Keratinocyte (primary cell): ENCODE data around the gene ITGA3. TPM values are rescaled to one million over a fixed set of nuclear protein-coding genes. Genes with fewer than 3 reads are reported as not detected.

Experiments used
- DNase-seq: peaks from one replicate; pipeline ENCODE4 v3.0.0-alpha.2; 2011; ENCODE audit warnings: low read depth, missing footprints, low spot score
- FAIRE-seq: peaks from 2 replicates; lab custom pipeline; 2011; peaks lifted over from hg19 to GRCh38; lab: Jason Lieb, UNC
- H2AFZ ChIP-seq: 2 replicates; pipeline ENCODE4 v1.6.0; 2012; ENCODE audit warnings: low read length, control low read depth, inconsistent platforms; ENCODE audit not compliant: control insufficient read depth
- H3K27ac ChIP-seq: 2 replicates; pipeline ENCODE4 v1.5.1; 2011; ENCODE audit warnings: low read length; ENCODE audit not compliant: control insufficient read depth, insufficient read depth
- H3K27me3 ChIP-seq: 3 replicates; pipeline ENCODE4 v1.6.0; 2011; ENCODE audit warnings: low read length; ENCODE audit not compliant: control insufficient read depth, insufficient read depth; ENCODE audit errors: extremely low read depth
- H3K36me3 ChIP-seq, 2 experiments: 2 replicates in 1 of 2; 3 replicates in 1 of 2; pipeline ENCODE4 v1.5.1; 2011; ENCODE audit warnings: low read length in 2 of 2, mild to moderate bottlenecking in 1 of 2; ENCODE audit not compliant: control insufficient read depth in 2 of 2, insufficient read depth in 2 of 2; ENCODE audit errors: extremely low read depth in 1 of 2
- H3K4me1 ChIP-seq: 3 replicates; pipeline ENCODE4 v1.5.1; 2011; ENCODE audit warnings: low read length; ENCODE audit not compliant: control insufficient read depth, insufficient read depth; ENCODE audit errors: extremely low read depth
- H3K4me2 ChIP-seq: 3 replicates; pipeline ENCODE4 v1.6.0; 2011; ENCODE audit warnings: low read depth, low read length; ENCODE audit not compliant: control insufficient read depth, insufficient read depth; ENCODE audit errors: extremely low read depth
- H3K4me3 ChIP-seq, 3 experiments: fragments of 200-600 bp in 1 of 3; sonication (generic) in 1 of 3; 2 replicates in 2 of 3; 3 replicates in 1 of 3; pipeline ENCODE4 v1.5.1; 2011 to 2016; ENCODE audit warnings: low read length in 3 of 3, mild to moderate bottlenecking in 3 of 3, control low read depth in 2 of 3, inconsistent platforms in 1 of 3, low read depth in 1 of 3, mixed read lengths in 1 of 3, mixed run types in 1 of 3, moderate library complexity in 1 of 3; ENCODE audit not compliant: control insufficient read depth in 2 of 3, insufficient read depth in 2 of 3; ENCODE audit errors: extremely low read depth in 1 of 3
- H3K79me2 ChIP-seq: 2 replicates; pipeline ENCODE4 v1.6.0; 2012; ENCODE audit warnings: low read length; ENCODE audit not compliant: control insufficient read depth, insufficient read depth
- H3K9ac ChIP-seq: 3 replicates; pipeline ENCODE4 v1.6.0; 2011; ENCODE audit warnings: low read length; ENCODE audit not compliant: control insufficient read depth, insufficient read depth; ENCODE audit errors: extremely low read depth
- H3K9me1 ChIP-seq: 3 replicates; pipeline ENCODE4 v1.6.0; 2011; ENCODE audit warnings: low read length; ENCODE audit not compliant: control insufficient read depth, insufficient read depth; ENCODE audit errors: extremely low read depth
- H3K9me3 ChIP-seq: 2 replicates; pipeline ENCODE4 v1.5.1; 2012; ENCODE audit warnings: low read depth, low read length; ENCODE audit not compliant: control insufficient read depth
- H4K20me1 ChIP-seq: 3 replicates; pipeline ENCODE4 v1.6.0; 2011; ENCODE audit warnings: low read length; ENCODE audit not compliant: control insufficient read depth, insufficient read depth; ENCODE audit errors: extremely low read depth
- EZH2 ChIP-seq: IDR thresholded peaks from one replicate; pipeline ENCODE4 v1.6.1; 2012; ENCODE audit warnings: inconsistent platforms, mild to moderate bottlenecking, low read length, moderate library complexity
- dilution Hi-C: fragments of 300-500 bp; cut with MboI; formaldehyde crosslinking; loops from one replicate; pipeline ENCODE4 v1.7.0; 2020; ENCODE audit warnings: low sequenced_read_pairs; ENCODE audit not compliant: extremely low pct_ligation_motif_present
- polyA plus RNA-seq, 5 experiments: library from polyadenylated mRNA; depleted of rRNA in 3 of 5; stranded (reverse) in 3 of 5; stranded (forward) in 1 of 5; unstranded in 1 of 5; fragments of >200 nt; gene quantifications; 1 replicate in 1 of 5; 2 replicates in 3 of 5; 3 replicates in 1 of 5; pipeline versions ENCODE4 v1.2.1 to v1.2.3, GENCODE V29; 2011 to 2012; ENCODE audit warnings: missing spikeins in 2 of 5, low read depth in 1 of 5, low replicate concordance in 1 of 5
- TF ChIP-seq, protein P1 (sequence below), 3 experiments: IDR thresholded peaks in 1 of 3; conservative IDR thresholded peaks in 1 of 3; optimal IDR thresholded peaks in 1 of 3; 2 replicates in 2 of 3; 3 replicates in 1 of 3; pipeline versions ENCODE3 to v1.5.1; 2011; ENCODE audit warnings: low read length in 3 of 3, mild to moderate bottlenecking in 3 of 3, moderate library complexity in 2 of 3, control low read depth in 1 of 3, inconsistent platforms in 1 of 3; ENCODE audit not compliant: insufficient read depth in 2 of 3; ENCODE audit errors: extremely low read depth in 1 of 3

ITGA3 gene
- polyA plus RNA-seq, 1 donor (not counting 4 experiments of a cell fraction or from before 2014, with no cell fraction given), result 427 TPM

DNA sequence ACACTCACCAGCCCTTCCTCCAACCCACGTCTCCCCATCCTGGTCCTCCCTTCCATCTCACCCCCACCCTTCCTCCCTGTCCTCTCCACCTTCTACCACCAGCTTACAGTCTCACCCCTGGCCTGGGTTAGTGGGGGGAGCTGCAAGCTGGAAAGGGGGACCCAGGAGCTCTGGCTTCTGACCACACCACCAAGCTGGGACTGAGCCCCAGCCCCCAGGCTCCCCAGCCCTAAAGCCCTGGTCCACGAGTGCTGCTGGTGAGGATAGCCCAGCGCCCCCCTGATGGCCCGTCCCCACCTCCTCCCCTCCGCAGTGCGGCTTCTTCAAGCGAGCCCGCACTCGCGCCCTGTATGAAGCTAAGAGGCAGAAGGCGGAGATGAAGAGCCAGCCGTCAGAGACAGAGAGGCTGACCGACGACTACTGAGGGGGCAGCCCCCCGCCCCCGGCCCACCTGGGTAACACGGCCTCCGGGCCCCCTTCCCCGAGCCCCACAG lies 32.0 kb downstream of the ITGA3 start:
- peaks cover 61% of the 10 kb centered on the region for H4K20me1 ChIP-seq
- dilution Hi-C loops, result no loop called here
- TF ChIP-seq, protein P1, sequence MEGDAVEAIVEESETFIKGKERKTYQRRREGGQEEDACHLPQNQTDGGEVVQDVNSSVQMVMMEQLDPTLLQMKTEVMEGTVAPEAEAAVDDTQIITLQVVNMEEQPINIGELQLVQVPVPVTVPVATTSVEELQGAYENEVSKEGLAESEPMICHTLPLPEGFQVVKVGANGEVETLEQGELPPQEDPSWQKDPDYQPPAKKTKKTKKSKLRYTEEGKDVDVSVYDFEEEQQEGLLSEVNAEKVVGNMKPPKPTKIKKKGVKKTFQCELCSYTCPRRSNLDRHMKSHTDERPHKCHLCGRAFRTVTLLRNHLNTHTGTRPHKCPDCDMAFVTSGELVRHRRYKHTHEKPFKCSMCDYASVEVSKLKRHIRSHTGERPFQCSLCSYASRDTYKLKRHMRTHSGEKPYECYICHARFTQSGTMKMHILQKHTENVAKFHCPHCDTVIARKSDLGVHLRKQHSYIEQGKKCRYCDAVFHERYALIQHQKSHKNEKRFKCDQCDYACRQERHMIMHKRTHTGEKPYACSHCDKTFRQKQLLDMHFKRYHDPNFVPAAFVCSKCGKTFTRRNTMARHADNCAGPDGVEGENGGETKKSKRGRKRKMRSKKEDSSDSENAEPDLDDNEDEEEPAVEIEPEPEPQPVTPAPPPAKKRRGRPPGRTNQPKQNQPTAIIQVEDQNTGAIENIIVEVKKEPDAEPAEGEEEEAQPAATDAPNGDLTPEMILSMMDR (optimal IDR thresholded peaks at IDR 0.05 in 1 of 3, IDR thresholded peaks at IDR 0.05 in 1 of 3, conservative IDR thresholded peaks at IDR 0.05 in 1 of 3; ENCODE audit: extremely low read depth in 1 of 3, insufficient read depth in 2 of 3, low read length in 3 of 3), result no peak
- TF ChIP-seq EZH2, result no peak

DNA sequence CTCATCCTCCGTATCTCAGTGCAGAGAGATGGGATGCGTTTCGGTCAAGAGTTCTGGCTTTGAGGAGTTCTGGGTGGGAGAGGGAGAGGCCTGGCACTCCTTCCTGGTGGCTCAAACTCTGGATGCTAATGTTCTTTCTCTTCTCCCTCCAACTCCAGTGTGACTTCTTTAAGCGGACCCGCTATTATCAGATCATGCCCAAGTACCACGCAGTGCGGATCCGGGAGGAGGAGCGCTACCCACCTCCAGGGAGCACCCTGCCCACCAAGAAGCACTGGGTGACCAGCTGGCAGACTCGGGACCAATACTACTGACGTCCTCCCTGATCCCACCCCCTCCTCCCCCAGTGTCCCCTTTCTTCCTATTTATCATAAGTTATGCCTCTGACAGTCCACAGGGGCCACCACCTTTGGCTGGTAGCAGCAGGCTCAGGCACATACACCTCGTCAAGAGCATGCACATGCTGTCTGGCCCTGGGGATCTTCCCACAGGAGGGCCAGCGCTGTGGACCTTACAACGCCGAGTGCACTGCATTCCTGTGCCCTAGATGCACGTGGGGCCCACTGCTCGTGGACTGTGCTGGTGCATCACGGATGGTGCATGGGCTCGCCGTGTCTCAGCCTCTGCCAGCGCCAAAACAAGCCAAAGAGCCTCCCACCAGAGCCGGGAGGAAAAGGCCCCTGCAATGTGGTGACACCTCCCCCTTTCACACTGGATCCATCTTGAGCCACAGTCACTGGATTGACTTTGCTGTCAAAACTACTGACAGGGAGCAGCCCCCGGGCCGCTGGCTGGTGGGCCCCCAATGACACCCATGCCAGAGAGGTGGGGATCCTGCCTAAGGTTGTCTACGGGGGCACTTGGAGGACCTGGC lies 33.3 kb downstream of the ITGA3 start:
- dilution Hi-C loops, result no loop called here

More for the DNA sequence above, 32.0 kb downstream of the ITGA3 start:
- Histone ChIP-seq H2AFZ (no peak overlapping the region), H3K9me1 (no peaks in the 10 kb centered on the region), H3K4me1 (no peaks in the 10 kb centered on the region), H3K27me3 (no peaks in the 10 kb centered on the region), H3K79me2 (no peaks in the 10 kb centered on the region), H3K27ac (no peak overlapping the region), H3K36me3 (peaks cover 38 to 49% of the 10 kb centered on the region in 2 experiments), H3K4me3 (no peak overlapping the region), H3K9me3 (no peaks in the 10 kb centered on the region), H3K9ac (no peak overlapping the region), H3K4me2 (no peak overlapping the region)
- FAIRE-seq (no peak), DNase-seq (no peak)

More for the DNA sequence above, 33.3 kb downstream of the ITGA3 start:
- Histone ChIP-seq H3K36me3 (peaks cover 38 to 49% of the 10 kb centered on the region in 2 experiments), H3K9me3 (no peaks in the 10 kb centered on the region), H3K4me3 (no peak overlapping the region), H3K27ac (no peak overlapping the region), H3K4me2 (no peak overlapping the region), H3K9ac (no peak overlapping the region), H3K27me3 (no peaks in the 10 kb centered on the region), H2AFZ (no peak overlapping the region), H4K20me1 (peaks cover 70% of the 10 kb centered on the region), H3K79me2 (no peaks in the 10 kb centered on the region), H3K4me1 (peaks cover 5% of the 10 kb centered on the region), H3K9me1 (peaks cover 3% of the 10 kb centered on the region)
- TF ChIP-seq, protein P1 (optimal IDR thresholded peaks at IDR 0.05 in 1 of 3, IDR thresholded peaks at IDR 0.05 in 1 of 3, conservative IDR thresholded peaks at IDR 0.05 in 1 of 3; ENCODE audit: extremely low read depth in 1 of 3, insufficient read depth in 2 of 3, low read length in 3 of 3), result no peak
- TF ChIP-seq EZH2, result no peak
- DNase-seq, result no peak
- FAIRE-seq, result no peak
